NB4 (cell line): ENCODE measurements around the gene TBXT.

Experiments used
- POLR2A ChIP-seq: IDR thresholded peaks from 2 replicates; pipeline ENCODE4 v1.6.1; 2011; ENCODE audit warnings: mild to moderate bottlenecking; ENCODE audit not compliant: insufficient read length; ENCODE audit errors: extremely low read depth
- TF ChIP-seq, protein P1 (sequence below): IDR thresholded peaks from one replicate; pipeline ENCODE4 v1.5.1; 2012; ENCODE audit warnings: low read depth, low read length

- TF ChIP-seq, protein P1, sequence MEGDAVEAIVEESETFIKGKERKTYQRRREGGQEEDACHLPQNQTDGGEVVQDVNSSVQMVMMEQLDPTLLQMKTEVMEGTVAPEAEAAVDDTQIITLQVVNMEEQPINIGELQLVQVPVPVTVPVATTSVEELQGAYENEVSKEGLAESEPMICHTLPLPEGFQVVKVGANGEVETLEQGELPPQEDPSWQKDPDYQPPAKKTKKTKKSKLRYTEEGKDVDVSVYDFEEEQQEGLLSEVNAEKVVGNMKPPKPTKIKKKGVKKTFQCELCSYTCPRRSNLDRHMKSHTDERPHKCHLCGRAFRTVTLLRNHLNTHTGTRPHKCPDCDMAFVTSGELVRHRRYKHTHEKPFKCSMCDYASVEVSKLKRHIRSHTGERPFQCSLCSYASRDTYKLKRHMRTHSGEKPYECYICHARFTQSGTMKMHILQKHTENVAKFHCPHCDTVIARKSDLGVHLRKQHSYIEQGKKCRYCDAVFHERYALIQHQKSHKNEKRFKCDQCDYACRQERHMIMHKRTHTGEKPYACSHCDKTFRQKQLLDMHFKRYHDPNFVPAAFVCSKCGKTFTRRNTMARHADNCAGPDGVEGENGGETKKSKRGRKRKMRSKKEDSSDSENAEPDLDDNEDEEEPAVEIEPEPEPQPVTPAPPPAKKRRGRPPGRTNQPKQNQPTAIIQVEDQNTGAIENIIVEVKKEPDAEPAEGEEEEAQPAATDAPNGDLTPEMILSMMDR: no peak
- no peak for TF ChIP-seq POLR2A
Measured at GRCh38 chr6:166167258-166167731, 356 bp downstream of the TBXT start.
